Transverse colon (tissue), 4 donors: ENCODE measurements around the gene CLK4. TPM values are rescaled to one million over a fixed set of nuclear protein-coding genes. Genes with fewer than 3 reads are reported as not detected.

Source experiments
- DNase-seq: peaks from one replicate; pipeline ENCODE4 v3.0.0-alpha.2; 2019
- H3K27ac ChIP-seq, 4 donors: fragments of 200-600 bp; sonication (generic); 2 replicates each; pipeline ENCODE4 v1.5.1; 2016 to 2018; ENCODE audit warnings: inconsistent platforms in 4 of 4
- H3K27me3 ChIP-seq: fragments of 200-600 bp; sonication (generic); 2 replicates; pipeline ENCODE4 v1.5.1; 2017; ENCODE audit warnings: inconsistent platforms
- H3K36me3 ChIP-seq, 4 donors: fragments of 200-600 bp; sonication (generic); 2 replicates each; pipeline ENCODE4 v1.5.1; 2017 to 2019; ENCODE audit warnings: inconsistent platforms in 4 of 4
- H3K4me1 ChIP-seq, 4 donors: fragments of 200-600 bp; sonication (generic); 2 replicates each; pipeline ENCODE4 v1.5.1; 2017 to 2020; ENCODE audit warnings: inconsistent platforms in 4 of 4
- H3K4me3 ChIP-seq, 4 donors: fragments of 200-600 bp; sonication (generic); 1 replicate in 1 of 4; 2 replicates in 3 of 4; pipeline versions ENCODE4 v1.5.1 to v1.6.1; 2017 to 2019; ENCODE audit warnings: inconsistent platforms in 4 of 4
- H3K9me3 ChIP-seq, 2 donors: fragments of 200-600 bp; sonication (generic); 2 replicates each; pipeline ENCODE4 v1.5.1; 2017 to 2019; ENCODE audit warnings: inconsistent platforms in 2 of 2
- EP300 ChIP-seq: sonication (generic); formaldehyde crosslinking; IDR thresholded peaks from one replicate; pipeline ENCODE4 v1.6.1; 2017; ENCODE audit warnings: antibody characterized with exemption, low read depth
- POLR2A ChIP-seq: fragments of 450-650 bp; IDR thresholded peaks from one replicate; pipeline ENCODE4 v1.6.1; 2016; ENCODE audit warnings: antibody characterized with exemption, mild to moderate bottlenecking, moderate library complexity
- POLR2AphosphoS5 ChIP-seq, 3 donors: sonication (generic); formaldehyde crosslinking; IDR thresholded peaks; one replicate each; pipeline ENCODE4 v1.6.1; 2016; ENCODE audit warnings: antibody characterized with exemption in 3 of 3
- WGBS, 2 donors: methylation state at CpG; one replicate each; pipeline ENCODE4 v1.1.5; 2018; ENCODE audit warnings: low coverage in 1 of 2; 5-methylcytosine and 5-hydroxymethylcytosine counted together
- in situ Hi-C, 4 donors: fragments of 200-750 bp; cut with MboI; loops; one replicate each; pipeline versions ENCODE4 v1.15.0 to v1.15.1; 2017; ENCODE audit warnings: low sequenced_read_pairs in 3 of 4, low pct_ligation_motif_present in 1 of 4, low pct_unique_long_range_greater_than_20kb in 1 of 4
- intact Hi-C: fragments of 100-400 bp; cut with DNase I; formaldehyde crosslinking; loops from one replicate; pipeline ENCODE4 v1.15.1; 2023; ENCODE audit warnings: low total_unique reads
- total RNA-seq, 4 donors: library from RNA; depleted of rRNA; stranded (reverse); fragments of >200 nt; gene quantifications; one replicate each; pipeline ENCODE4 v1.1.0, GENCODE V29; 2016
- TF ChIP-seq, protein P1 (sequence below), 5 experiments: fragments of 200-600 bp in 3 of 5; fragments of 450-650 bp in 2 of 5; sonication (generic) in 3 of 5; IDR thresholded peaks; 1 replicate in 2 of 5; 2 replicates in 3 of 5; pipeline ENCODE4 v1.5.1; 2016 to 2017; ENCODE audit warnings: antibody characterized with exemption in 5 of 5, inconsistent platforms in 3 of 5, mild to moderate bottlenecking in 2 of 5, moderate library complexity in 1 of 5

The CLK4 gene
- total RNA-seq, 4 donors from 2014 or later: 36.0 to 72.6 (median 52.4) TPM

DNA sequence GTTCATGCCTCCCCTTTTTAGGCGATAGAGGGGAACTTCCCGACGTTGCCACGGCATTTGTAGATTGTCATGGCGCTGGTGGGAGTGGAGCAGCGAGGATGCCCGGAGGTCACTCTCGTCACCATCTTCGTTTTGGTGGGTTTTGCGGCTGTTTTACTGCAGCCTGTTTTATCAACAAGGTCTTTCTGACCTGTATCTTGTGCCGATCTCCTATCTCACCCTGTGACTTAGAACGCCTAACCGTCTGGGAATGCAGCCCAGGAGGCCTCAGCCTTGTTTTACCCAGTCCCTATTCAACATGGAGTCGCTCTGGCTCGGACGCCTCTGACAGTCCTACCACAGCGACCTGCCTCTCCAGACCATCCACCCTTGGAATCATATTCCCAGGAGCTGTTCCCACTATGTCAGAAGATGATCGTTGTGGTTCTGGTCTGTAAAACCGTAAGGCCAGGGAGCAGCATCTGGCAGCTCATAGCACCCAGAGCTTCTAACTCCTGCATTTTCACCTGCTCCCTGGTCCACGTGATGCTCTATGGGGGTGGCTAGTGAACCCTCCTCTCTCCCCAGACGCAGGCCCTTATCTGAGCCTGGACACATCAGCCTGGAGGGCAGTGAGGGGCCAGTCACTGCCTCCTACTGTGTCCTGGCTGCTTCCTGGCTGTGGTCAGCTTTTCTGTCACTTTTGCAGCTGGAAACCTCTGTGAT is 35.1 kb upstream of the CLK4 start:
- DNase-seq: no peak
- no peak for TF ChIP-seq POLR2AphosphoS5 (IDR thresholded peaks at IDR 0.05)
- TF ChIP-seq, protein P1, sequence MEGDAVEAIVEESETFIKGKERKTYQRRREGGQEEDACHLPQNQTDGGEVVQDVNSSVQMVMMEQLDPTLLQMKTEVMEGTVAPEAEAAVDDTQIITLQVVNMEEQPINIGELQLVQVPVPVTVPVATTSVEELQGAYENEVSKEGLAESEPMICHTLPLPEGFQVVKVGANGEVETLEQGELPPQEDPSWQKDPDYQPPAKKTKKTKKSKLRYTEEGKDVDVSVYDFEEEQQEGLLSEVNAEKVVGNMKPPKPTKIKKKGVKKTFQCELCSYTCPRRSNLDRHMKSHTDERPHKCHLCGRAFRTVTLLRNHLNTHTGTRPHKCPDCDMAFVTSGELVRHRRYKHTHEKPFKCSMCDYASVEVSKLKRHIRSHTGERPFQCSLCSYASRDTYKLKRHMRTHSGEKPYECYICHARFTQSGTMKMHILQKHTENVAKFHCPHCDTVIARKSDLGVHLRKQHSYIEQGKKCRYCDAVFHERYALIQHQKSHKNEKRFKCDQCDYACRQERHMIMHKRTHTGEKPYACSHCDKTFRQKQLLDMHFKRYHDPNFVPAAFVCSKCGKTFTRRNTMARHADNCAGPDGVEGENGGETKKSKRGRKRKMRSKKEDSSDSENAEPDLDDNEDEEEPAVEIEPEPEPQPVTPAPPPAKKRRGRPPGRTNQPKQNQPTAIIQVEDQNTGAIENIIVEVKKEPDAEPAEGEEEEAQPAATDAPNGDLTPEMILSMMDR (IDR thresholded peaks at IDR 0.05): no peak
- no peak for TF ChIP-seq POLR2A
- no peak for TF ChIP-seq EP300
- 90 to 97% methylated on average over 5 to 21 of the region's 21 CpGs for WGBS, 2 donors
- H3K27ac ChIP-seq: no peak overlapping the region
- in situ Hi-C loops: no loop called here
- H3K36me3 ChIP-seq: no peaks in the 10 kb centered on the region
- H3K27me3 ChIP-seq: no peaks in the 10 kb centered on the region
- H3K4me3 ChIP-seq: no peak overlapping the region
- H3K9me3 ChIP-seq: no peaks in the 10 kb centered on the region
- intact Hi-C loops: no loop called here
- no peaks in the 10 kb centered on the region for H3K4me1 ChIP-seq

DNA sequence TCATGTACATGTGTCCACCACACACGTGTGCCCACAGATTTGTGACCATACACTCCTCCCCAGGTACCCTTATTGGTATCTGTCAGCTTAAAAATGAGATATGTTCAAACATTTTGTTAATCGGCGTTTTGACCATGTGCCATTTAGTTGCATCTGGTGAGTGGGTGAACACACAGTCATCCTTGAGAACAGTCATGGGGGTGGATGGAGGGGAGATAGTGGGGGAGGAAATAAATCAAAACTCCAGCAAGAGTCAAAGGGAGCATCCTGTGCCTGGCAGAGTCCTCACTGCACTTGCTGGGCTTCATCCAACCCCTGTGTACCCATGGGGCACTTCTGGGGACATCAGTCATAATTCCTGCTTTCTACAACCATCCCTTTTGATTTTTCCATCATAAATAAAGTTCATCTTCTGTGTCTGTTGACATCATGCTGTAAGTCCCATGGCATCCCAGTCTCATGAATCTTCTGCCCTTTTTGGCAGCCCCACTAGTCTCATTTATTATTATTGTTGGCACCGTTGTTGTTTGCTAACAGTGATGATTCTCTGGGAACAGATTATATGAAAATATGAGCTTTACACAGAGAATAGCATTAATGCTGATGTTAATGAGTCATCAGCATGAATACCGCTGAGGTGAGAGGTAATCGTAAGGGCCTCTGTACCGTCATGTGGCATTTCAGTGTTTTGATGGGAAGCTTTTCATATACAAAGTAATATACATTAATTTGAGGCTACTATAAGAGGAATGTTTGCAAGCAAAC is 24.4 kb upstream of the CLK4 start:
- Histone ChIP-seq H3K9me3 (no peaks in the 10 kb centered on the region), H3K27ac (no peak overlapping the region), H3K27me3 (no peaks in the 10 kb centered on the region), H3K36me3 (no peaks in the 10 kb centered on the region), H3K4me1 (no peaks in the 10 kb centered on the region), H3K4me3 (no peak overlapping the region)
- WGBS, 2 donors: 79 to 82% methylated on average over 6 to 7 of the region's 7 CpGs
- TF ChIP-seq, protein P1 (IDR thresholded peaks at IDR 0.05): no peak
- TF ChIP-seq POLR2AphosphoS5 (IDR thresholded peaks at IDR 0.05): no peak
- no peak for TF ChIP-seq POLR2A
- no peak for TF ChIP-seq EP300
- intact Hi-C loops: no loop called here
- DNase-seq: no peak
- in situ Hi-C loops: no loop called here

DNA sequence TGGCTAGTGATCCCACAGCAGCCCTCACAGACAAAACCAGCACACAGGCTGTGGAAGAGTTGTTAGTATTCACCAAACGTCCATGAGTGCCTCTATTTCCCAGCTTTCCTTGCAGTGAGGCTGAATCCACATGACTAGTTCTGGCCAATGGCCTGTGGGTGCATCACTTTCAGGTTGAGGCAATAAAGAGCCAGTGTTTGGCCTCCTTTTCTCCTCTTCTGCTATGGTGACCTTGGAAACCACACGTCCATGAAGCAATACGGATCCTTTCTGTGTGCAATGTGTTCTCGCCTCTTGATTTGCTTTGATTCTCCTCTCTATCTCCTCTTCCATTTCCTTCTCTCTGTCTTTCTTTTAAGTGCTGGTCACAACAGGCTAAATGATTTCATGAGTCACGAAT is 23.4 kb upstream of the CLK4 start:
- in situ Hi-C loops: no loop called here
- intact Hi-C loops: no loop called here

DNA sequence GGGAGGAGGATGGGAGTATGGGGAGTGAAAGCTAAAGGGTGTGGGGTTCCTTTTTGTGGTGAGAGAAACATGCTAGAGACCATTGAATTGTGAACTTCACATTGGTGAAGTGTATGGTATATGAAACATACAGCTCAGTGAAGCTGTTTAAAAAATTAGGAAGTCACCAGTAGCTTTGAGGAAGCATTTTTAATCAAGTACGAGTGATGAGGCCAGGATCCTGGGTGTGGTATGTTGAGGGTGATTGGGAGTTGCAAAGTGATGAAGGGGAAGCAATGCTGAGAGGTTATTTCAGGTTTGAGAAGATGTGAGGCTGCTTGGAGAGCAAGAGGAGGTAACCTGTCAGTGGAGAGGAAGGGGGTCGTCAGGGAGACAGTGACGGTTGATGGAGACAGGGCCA is 22.7 kb upstream of the CLK4 start:
- Histone ChIP-seq H3K4me3 (no peak overlapping the region), H3K36me3 (no peaks in the 10 kb centered on the region), H3K9me3 (no peaks in the 10 kb centered on the region), H3K27me3 (no peaks in the 10 kb centered on the region), H3K27ac (no peak overlapping the region), H3K4me1 (no peaks in the 10 kb centered on the region)
- in situ Hi-C loops (no loop called here), intact Hi-C loops (no loop called here)
- TF ChIP-seq, protein P1 (IDR thresholded peaks at IDR 0.05): no peak
- no peak for TF ChIP-seq POLR2AphosphoS5 (IDR thresholded peaks at IDR 0.05)
- TF ChIP-seq EP300: no peak
- TF ChIP-seq POLR2A: no peak
- no peak for DNase-seq
- 67 to 68% methylated on average over 3 of the region's 3 CpGs for WGBS, 2 donors

More for the DNA sequence above, 23.4 kb upstream of the CLK4 start:
- no peak for DNase-seq
- Histone ChIP-seq H3K4me1 (no peaks in the 10 kb centered on the region), H3K4me3 (no peak overlapping the region), H3K27ac (no peak overlapping the region), H3K36me3 (no peaks in the 10 kb centered on the region), H3K9me3 (no peaks in the 10 kb centered on the region), H3K27me3 (no peaks in the 10 kb centered on the region)
- TF ChIP-seq POLR2A (no peak), EP300 (no peak), POLR2AphosphoS5 (IDR thresholded peaks at IDR 0.05) (no peak)
- TF ChIP-seq, protein P1 (IDR thresholded peaks at IDR 0.05): no peak
- 55 to 74% methylated on average over 3 to 5 of the region's 5 CpGs for WGBS, 2 donors
